Spinal cord (tissue), 10 donors: ENCODE data around the gene ENTPD6. TPM values are rescaled to one million over a fixed set of nuclear protein-coding genes. Genes with fewer than 3 reads are reported as not detected.

ENCODE experiments used
- DNase-seq, 6 donors: peaks; one replicate each; pipeline versions ENCODE4 v3.0.0 to v3.0.0-alpha.2; 2013 to 2015; ENCODE audit warnings: low spot score in 6 of 6, low read depth in 4 of 6
- H3K27ac ChIP-seq: one replicate; pipeline ENCODE4 v1.5.1; 2013; ENCODE audit warnings: low read depth, low read length, control low read depth
- H3K27me3 ChIP-seq: one replicate; pipeline ENCODE4 v1.6.1; 2013; ENCODE audit warnings: low read length; ENCODE audit not compliant: control insufficient read depth, insufficient read depth
- H3K36me3 ChIP-seq: one replicate; pipeline ENCODE4 v1.6.1; 2013; ENCODE audit warnings: low read length; ENCODE audit not compliant: control insufficient read depth, insufficient read depth
- H3K4me1 ChIP-seq: one replicate; pipeline ENCODE4 v1.6.1; 2013; ENCODE audit warnings: low read length; ENCODE audit not compliant: control insufficient read depth, insufficient read depth
- H3K4me3 ChIP-seq: one replicate; pipeline ENCODE4 v1.5.1; 2013; ENCODE audit warnings: low read depth, low read length, control low read depth
- H3K9me3 ChIP-seq: one replicate; pipeline ENCODE4 v1.6.1; 2013; ENCODE audit warnings: low read length; ENCODE audit not compliant: control insufficient read depth, insufficient read depth
- WGBS: methylation state at CpG from one replicate; pipeline ENCODE4 v1.1.5; 2013; ENCODE audit warnings: missing lambda C conversion rate; ENCODE audit not compliant: insufficient coverage; 5-methylcytosine and 5-hydroxymethylcytosine counted together
- polyA plus RNA-seq, 2 donors: library from polyadenylated mRNA; unstranded; fragments of 120-200 nt; gene quantifications; one replicate each; pipeline ENCODE4 v1.2.1, GENCODE V29; 2013; ENCODE audit not compliant: insufficient read length in 2 of 2
- total RNA-seq, 2 donors: library from RNA; depleted of rRNA in 1 of 2; stranded (reverse); fragments of 120-200 nt in 1 of 2; fragments of >200 nt in 1 of 2; gene quantifications; one replicate each; pipeline versions ENCODE4 v1.2.3 to v1.2.4, GENCODE V29; 2013 to 2014
- donor health status: healthy.

ENTPD6 gene
- total and polyA plus RNA-seq, 4 donors, result 36.0 to 114 (median 72.7) TPM

DNA sequence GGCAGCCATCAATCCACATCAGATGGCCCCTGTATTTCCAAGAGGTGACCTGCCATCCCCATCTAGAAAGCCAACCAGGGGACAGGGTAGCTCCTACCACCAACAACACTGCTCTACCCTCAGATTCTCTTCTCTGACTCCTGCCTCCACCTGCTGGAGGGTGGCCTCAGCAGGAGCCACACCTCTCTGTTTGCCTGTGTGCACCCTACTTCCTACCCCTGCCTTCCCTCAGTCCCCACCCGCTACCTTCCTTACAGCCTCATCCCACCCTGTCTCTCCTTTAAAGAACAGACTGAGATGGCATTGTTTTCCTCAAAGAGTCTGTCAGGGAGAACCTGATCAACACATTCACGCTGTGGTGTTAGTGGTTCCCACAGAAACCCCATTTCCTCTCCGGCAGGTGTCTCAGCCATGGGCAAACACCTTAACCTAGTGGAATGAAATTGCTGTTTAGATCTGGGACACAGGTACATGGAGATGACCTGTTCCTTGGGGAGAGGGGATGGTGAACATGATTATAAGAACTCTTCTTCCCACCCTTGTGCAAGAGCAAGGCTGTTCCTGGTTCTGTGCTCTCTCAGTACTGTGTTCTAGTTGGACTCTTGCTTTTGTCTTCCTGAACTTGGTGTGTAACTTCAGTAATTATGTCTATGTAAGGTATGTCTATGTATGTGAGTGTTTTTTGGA, 1.8 kb downstream of the ENTPD6 start:
- no peaks in the 10 kb centered on the region for H3K36me3 ChIP-seq
- H3K27me3 ChIP-seq, result no peaks in the 10 kb centered on the region
- no peak for DNase-seq
- 100% methylated on average over 1 of the region's 3 CpGs for WGBS
- H3K4me3 ChIP-seq, result no peak overlapping the region
- no peak overlapping the region for H3K27ac ChIP-seq
- H3K9me3 ChIP-seq, result no peaks in the 10 kb centered on the region
- peaks cover 33% of the 10 kb centered on the region for H3K4me1 ChIP-seq

GRCh38 chr20:25197870-25198190, 2.3 kb downstream of the ENTPD6 start:
- no peaks in the 10 kb centered on the region for H3K9me3 ChIP-seq
- 100% methylated on average over 1 of the region's 3 CpGs for WGBS
- no peak for DNase-seq
- no peaks in the 10 kb centered on the region for H3K27me3 ChIP-seq
- no peak overlapping the region for H3K4me3 ChIP-seq
- H3K27ac ChIP-seq, result no peak overlapping the region
- H3K4me1 ChIP-seq, result peaks cover 33% of the 10 kb centered on the region
- H3K36me3 ChIP-seq, result no peaks in the 10 kb centered on the region

DNA sequence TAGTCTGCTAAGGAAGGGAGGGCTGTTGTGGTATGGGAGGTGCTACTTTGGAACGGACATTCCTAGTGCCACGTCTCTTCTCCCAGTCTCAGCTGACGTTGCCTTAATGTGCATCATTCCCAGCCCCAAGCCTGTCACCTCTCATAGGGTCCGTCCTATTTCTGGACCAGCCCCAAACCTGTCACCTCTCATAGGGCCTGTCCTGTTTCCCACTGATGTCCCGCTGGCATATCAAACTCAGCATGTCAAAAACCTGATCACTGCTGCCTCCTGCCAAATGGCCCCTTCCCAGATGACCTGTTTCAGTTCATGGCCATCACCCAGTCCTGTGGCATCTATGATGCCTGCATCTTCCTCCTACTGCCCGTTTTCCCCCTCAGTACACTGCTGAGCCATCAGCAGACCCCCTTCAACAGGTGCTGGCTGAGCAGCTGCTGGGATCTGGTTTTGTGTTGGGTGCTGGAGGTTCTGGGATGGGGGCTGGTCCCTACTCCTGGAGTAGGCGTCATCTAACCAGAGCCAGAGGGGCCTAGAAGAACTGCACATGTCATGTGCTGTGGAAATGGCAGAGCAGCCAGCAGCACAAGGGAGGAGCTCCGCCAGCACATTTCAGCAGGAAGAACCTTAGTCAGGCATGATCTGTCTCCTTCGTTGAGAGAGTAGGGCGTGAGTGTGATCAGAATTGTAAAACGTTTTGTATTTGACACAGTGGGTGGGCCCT, 3.3 kb downstream of the ENTPD6 start:
- DNase-seq, result no peak
- H3K27ac ChIP-seq, result no peak overlapping the region
- H3K4me3 ChIP-seq, result no peak overlapping the region
- peaks cover 33% of the 10 kb centered on the region for H3K4me1 ChIP-seq
- no peaks in the 10 kb centered on the region for H3K9me3 ChIP-seq
- no peaks in the 10 kb centered on the region for H3K36me3 ChIP-seq
- WGBS, result 82% methylated on average over 8 of the region's 11 CpGs
- no peaks in the 10 kb centered on the region for H3K27me3 ChIP-seq

DNA sequence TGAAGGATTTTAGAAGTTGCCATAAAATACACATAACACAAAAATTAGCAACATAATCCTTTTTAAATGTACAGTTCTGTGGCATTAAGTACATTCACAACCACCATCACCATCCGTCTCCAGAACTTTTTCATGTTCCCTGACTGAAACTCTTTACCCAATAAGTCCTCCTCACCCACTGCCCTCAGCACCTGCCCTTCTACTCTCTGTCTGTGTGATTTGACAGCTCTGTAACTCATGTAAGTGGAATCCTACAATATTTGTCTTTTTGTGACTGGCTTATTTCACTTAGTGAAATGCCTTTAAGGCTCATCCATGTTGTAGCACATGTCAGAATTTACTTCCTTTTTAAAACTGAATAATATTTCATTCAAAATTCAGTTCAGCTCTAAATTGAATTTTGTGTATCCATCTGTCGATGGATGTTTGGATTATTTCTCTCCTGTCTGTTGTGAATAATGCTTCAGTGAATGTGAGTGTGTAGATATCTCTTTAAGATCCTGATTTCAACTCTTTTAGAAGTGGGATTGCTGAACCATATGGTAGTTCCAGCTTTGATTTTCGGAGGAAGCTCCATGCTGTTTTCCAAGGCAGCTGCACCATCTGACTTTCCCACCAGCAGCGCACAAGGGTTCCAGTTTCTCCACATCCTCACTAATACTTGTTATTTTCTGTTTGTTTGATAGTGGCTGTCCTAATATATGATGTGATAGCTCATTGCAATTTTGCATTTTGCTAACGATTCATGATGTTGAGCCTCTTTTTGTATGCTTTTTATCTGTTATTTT, 4.2 kb downstream of the ENTPD6 start:
- H3K9me3 ChIP-seq, result no peaks in the 10 kb centered on the region
- no peak overlapping the region for H3K27ac ChIP-seq
- no peak overlapping the region for H3K4me3 ChIP-seq
- peaks cover 2% of the 10 kb centered on the region for H3K36me3 ChIP-seq
- H3K4me1 ChIP-seq, result peaks cover 30% of the 10 kb centered on the region
- WGBS, result 78% methylated on average over 2 of the region's 5 CpGs
- no peaks in the 10 kb centered on the region for H3K27me3 ChIP-seq
- peak in 2 of 6 donors; percentile 15 to 57 for DNase-seq

DNA sequence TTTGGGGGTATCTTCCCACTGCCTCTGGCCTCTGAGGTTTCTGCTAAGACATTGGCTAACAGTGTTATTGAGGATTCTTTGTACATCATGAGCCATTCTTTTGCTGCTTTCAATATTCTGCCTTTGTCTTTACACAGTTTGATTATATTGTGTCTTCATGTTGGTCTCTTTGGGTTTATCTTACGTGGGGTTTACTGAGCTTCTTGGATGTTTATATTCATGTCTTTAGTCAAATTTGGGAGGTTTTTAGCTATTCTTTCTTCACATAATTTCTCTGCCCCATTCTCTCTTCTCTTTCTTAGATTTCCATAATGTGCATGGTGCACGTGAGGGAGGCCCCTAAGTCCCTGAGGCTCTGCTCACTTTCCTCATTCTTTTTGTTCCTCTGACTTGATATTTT, 7.6 kb downstream of the ENTPD6 start:
- no peaks in the 10 kb centered on the region for H3K9me3 ChIP-seq
- no peak for DNase-seq
- peaks cover 7% of the 10 kb centered on the region for H3K4me1 ChIP-seq
- H3K36me3 ChIP-seq, result peaks cover 24% of the 10 kb centered on the region
- no peaks in the 10 kb centered on the region for H3K27me3 ChIP-seq
- WGBS, result no CpG with 5 or more reads among the region's 2 CpGs
- H3K27ac ChIP-seq, result no peak overlapping the region
- H3K4me3 ChIP-seq, result no peak overlapping the region

DNA sequence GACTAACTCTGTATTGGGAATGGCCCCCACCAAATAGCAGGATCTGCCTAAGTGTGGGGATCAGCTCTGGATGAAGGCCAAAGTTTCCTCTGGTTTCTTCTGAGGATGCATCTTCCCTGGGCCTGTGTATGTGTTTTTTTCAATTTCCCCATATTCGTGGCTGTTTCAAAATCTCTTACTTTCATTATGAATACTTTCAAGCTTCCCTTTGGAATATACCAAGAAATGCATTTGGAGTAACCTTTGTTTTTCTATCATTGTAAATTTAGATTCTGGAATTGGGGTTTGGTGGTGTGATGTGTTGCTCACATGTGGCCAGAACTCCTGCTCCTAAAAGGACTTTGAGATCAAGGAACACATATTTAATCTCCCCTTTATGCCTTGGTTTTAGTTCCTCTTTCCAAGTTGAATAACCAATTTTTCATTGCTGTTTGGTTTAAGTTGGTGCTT, 8.4 kb downstream of the ENTPD6 start:
- Histone ChIP-seq H3K36me3 (peaks cover 24% of the 10 kb centered on the region), H3K4me3 (no peak overlapping the region), H3K27me3 (no peaks in the 10 kb centered on the region), H3K9me3 (no peaks in the 10 kb centered on the region), H3K4me1 (peaks cover 3% of the 10 kb centered on the region), H3K27ac (no peak overlapping the region)
- no CpG with 5 or more reads among the region's 1 CpG for WGBS
- DNase-seq, result no peak

GRCh38 chr20:25204550-25205276, 9.2 kb downstream of the ENTPD6 start:
- DNase-seq, result no peak
- Histone ChIP-seq H3K27me3 (no peaks in the 10 kb centered on the region), H3K27ac (no peak overlapping the region), H3K4me3 (no peak overlapping the region), H3K36me3 (peaks cover 24% of the 10 kb centered on the region), H3K4me1 (no peaks in the 10 kb centered on the region), H3K9me3 (no peaks in the 10 kb centered on the region)
- 85% methylated on average over 8 of the region's 9 CpGs for WGBS

DNA sequence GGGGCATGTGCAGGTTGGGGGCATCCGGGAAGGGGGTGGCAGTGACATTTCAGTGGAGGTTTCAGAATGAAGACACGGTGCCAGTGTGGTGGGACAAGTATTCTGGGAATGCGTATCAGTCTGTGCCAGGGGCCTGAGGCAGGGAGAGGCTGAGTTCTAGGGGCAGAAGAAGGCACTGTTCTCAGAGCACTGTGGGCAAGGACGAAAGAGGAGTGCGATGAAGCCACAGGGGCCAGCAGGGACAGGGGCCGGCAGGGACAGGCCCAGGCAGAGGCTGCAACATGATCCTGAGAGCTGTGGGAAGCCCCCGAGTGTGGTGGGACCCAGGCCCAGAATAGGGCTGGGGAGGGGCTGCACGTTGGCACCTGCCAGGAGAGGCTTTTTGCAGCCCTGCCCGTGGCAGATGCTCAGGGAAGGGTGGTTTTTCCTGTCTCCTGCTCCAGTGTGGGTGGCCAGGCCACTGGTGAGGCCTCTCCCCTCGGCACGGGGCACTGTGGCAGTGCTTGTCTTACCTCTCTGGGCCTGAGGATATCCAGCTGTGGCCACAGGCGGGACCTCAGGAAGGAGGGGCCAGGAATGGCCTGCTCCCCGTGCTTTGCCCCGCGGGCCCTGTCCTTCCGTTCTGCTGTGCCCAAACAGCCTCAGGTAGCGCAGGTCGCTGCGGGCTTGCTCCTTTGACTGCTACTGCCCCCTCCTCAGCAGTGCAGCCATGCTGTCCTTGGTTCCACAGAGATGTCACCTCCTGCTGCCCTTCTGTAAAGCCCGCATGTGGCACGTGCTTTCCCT, 10.0 kb downstream of the ENTPD6 start:
- Histone ChIP-seq H3K27me3 (no peaks in the 10 kb centered on the region), H3K27ac (no peak overlapping the region), H3K9me3 (no peaks in the 10 kb centered on the region), H3K4me3 (no peak overlapping the region), H3K4me1 (no peaks in the 10 kb centered on the region), H3K36me3 (peaks cover 31% of the 10 kb centered on the region)
- WGBS, result 67% methylated on average over 21 of the region's 21 CpGs
- DNase-seq, result no peak

- 81% methylated on average over 8 of the region's 9 CpGs for WGBS
- H3K4me3 ChIP-seq, result no peak overlapping the region
- DNase-seq, result no peak
- no peaks in the 10 kb centered on the region for H3K9me3 ChIP-seq
- no peak overlapping the region for H3K27ac ChIP-seq
- H3K27me3 ChIP-seq, result no peaks in the 10 kb centered on the region
- peaks cover 34% of the 10 kb centered on the region for H3K36me3 ChIP-seq
- H3K4me1 ChIP-seq, result no peaks in the 10 kb centered on the region
Observed at GRCh38 chr20:25206063-25206403, 10.5 kb downstream of the ENTPD6 start.
